HG02610 (cell line): ENCODE data around the gene BASP1.
A peak's percentile ranks its signal among the peaks of the same experiment; 100 is the strongest.
"Not testable (repeated sequence)": the region's sequence is repeated elsewhere in the genome, so short reads cannot be mapped to it uniquely, and the experiment has no call there.

Source experiments
- ATAC-seq: cut with Tn5 transposase; IDR thresholded peaks from one replicate; pipeline ENCODE4 v1.9.1; 2021; ENCODE audit warnings: mild to moderate bottlenecking, moderate library complexity; ENCODE audit not compliant: unreplicated experiment

Gene BASP1

GRCh38 chr5:17311811-17312210 lies 94.4 kb downstream of the BASP1 start:
- ATAC-seq: not testable (repeated sequence)

- ATAC-seq: no peak
Measured at GRCh38 chr5:17312358-17312757, 94.9 kb downstream of the BASP1 start.

- no peak for ATAC-seq
Measured at GRCh38 chr5:17314907-17315471, 97.6 kb downstream of the BASP1 start.

GRCh38 chr5:17315710-17316221 lies 98.3 kb downstream of the BASP1 start:
- ATAC-seq: no peak

GRCh38 chr5:17316970-17317459 lies 99.6 kb downstream of the BASP1 start:
- peak; percentile 71 for ATAC-seq

- ATAC-seq: peak; percentile 30
Measured at GRCh38 chr5:17317473-17317872, 100.0 kb downstream of the BASP1 start.

GRCh38 chr5:17319095-17319494 lies 101.7 kb downstream of the BASP1 start:
- not testable (repeated sequence) for ATAC-seq

GRCh38 chr5:17325770-17326599 lies 108.6 kb downstream of the BASP1 start:
- ATAC-seq: no peak
